Activated CD4-positive, alpha-beta T cell treated with anti-CD3 and anti-CD28 coated beads, Interleukin-2, Interleukin-6, amounts not matched to agents 100 ng/mL and 50 ng/mL, durations not matched to agents 16 hours and 8 hours (primary cell): ENCODE results near the gene S100P.

Experiments
- DNase-seq: peaks from one replicate; pipeline ENCODE4 v3.0.0-alpha.2; 2020

The S100P gene

GRCh38 chr4:6673660-6674499 is 19.8 kb upstream of the S100P start:
- peak; percentile 96 for DNase-seq

GRCh38 chr4:6674500-6675149 is 19.1 kb upstream of the S100P start:
- DNase-seq: peak; percentile 79

DNA sequence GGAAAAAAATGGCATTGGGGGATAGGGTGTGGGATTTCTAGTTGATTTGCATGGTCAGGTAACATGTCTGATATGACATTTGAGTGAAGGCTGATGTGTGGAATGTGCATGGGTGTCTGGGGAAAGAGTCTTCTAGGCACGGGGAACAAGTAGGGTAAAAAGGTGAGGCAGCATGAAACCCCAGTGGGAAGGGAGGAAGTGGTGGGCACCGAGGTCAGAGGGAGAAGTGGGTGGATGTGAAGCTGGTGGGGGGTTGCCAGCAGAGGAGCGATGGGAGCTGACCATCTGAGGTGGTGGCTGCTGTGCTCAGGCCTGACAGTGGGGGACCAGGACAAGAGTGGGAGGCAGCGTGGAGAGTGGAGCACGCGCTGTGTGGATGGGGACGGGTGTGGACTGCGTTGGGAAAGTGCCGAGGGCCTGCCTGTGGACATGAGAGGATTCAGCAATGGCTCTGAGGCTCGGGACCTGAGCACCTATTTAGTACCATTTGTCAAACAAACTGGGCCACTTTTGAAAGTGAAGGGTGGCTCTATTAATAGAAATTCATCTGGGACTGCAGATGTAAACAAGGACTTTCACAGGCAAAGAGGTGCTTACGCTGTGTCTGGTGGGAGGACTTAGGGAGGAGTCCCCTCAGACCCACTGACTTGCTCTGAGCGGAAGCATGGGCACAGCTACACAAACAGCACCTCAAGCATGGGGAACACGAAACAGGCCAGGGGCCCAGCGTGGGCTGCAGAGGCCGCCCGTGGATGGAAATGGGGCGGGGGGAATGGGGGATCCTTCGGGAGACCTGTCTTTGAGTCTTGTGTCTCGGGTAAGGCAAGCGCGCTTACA is 16.7 kb upstream of the S100P start:
- DNase-seq: no peak

GRCh38 chr4:6680372-6681034 is 13.2 kb upstream of the S100P start:
- no peak for DNase-seq

DNA sequence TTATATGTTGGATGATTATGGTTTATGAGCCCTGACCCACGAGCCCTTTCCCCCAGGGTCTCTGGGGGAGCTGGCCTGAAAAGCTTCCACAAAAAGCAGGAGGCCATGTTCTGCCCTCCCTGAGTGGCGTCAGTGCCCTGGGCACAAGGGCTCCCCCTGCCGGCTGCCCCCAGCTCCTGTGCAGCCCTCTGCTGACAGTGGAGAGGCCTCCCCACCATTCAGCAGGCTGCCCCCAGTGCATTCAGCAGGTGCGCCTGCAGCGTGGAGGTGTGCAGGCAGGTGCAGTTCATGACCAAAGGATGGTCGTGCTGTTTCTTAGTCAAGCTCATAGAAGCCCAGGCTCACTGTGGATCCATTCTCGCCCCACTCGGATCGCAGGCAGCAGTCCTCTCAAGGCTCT is 12.5 kb upstream of the S100P start:
- no peak for DNase-seq

GRCh38 chr4:6682862-6683590 is 10.7 kb upstream of the S100P start:
- DNase-seq: no peak

- no peak for DNase-seq
Observed at GRCh38 chr4:6684656-6685055, 9.0 kb upstream of the S100P start.

GRCh38 chr4:6686104-6686787 is 7.4 kb upstream of the S100P start:
- DNase-seq: no peak

- no peak for DNase-seq
Observed at GRCh38 chr4:6687947-6688878, 5.5 kb upstream of the S100P start.

GRCh38 chr4:6688879-6689505 is 4.7 kb upstream of the S100P start:
- peak; percentile 91 for DNase-seq

- DNase-seq: no peak
Observed at GRCh38 chr4:6689506-6689960, 4.1 kb upstream of the S100P start.

DNA sequence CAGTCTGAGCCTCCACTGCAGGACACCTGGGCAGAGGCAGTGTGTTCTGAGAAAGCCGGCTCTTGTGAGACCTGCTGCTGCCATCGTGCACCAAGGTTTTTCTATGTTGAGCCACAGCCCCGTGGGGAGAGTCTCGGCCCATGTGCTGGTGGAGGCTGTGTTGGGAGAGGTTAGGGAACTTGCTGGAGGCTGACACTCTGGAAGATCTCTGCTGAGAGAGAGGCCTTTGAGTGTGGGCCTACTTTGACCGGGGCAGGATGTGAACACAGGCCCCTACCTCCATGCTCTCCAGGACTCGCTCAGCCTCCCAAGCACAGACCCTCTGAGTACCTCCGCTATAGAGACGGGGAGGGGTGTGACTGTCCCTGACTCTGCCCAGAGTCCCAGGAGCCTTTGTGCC is 1.3 kb upstream of the S100P start:
- DNase-seq: no peak

DNA sequence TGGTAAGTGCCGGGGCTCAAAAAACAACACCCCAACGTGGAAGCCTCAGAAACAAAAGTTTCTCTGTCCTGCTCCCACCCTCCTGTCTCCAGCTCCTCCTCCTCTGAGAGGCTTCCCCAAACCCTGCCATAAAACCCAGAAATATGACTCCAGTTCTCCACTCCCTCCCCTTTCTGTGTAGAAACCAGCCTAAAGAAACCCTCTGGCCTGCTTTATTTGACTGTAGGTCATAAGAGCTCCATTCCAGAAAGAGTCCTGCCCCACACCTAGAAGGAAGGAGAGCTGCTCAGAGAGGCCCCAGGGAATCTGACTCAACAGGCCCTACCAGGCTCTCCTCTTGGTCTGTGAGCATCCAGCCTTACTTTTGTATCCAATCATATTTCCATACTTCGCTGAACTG is 872 bp upstream of the S100P start:
- no peak for DNase-seq

DNA sequence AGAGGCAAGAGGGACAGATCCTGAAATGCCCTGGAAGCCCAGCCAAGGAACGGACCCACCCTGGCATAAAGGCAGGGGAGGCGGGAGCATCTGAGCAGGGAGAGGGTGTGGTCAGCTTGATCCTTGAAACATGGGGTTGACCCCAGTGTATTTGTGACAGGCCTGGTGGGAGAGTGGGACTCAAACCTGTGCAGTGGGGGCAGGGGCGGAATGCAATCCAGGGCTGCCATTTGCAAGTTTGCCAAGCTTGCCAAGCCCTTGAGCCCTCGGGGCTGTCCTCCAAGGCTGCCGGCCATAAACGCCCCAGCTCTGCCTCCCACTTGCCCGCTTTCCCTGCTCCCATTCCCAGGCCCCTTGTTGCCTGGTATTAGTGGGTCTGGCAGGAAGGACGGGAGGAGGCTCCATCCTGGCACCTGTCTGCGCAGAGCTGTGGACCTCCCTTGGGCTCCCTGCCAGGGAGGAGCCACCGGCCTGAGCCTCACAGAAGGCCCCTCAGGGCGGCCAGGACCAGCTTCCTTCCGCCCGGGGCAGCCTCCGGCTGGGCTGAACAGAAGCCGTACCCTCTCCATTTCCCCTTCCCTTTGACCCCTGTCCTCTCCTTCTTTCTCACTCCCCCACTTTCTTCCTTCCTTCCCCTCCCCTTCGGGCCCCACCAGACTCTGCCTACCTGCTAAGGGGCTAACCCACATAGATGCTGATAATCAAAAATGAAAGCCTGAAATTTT is 661 bp downstream of the S100P start:
- peak; percentile 58 for DNase-seq

DNA sequence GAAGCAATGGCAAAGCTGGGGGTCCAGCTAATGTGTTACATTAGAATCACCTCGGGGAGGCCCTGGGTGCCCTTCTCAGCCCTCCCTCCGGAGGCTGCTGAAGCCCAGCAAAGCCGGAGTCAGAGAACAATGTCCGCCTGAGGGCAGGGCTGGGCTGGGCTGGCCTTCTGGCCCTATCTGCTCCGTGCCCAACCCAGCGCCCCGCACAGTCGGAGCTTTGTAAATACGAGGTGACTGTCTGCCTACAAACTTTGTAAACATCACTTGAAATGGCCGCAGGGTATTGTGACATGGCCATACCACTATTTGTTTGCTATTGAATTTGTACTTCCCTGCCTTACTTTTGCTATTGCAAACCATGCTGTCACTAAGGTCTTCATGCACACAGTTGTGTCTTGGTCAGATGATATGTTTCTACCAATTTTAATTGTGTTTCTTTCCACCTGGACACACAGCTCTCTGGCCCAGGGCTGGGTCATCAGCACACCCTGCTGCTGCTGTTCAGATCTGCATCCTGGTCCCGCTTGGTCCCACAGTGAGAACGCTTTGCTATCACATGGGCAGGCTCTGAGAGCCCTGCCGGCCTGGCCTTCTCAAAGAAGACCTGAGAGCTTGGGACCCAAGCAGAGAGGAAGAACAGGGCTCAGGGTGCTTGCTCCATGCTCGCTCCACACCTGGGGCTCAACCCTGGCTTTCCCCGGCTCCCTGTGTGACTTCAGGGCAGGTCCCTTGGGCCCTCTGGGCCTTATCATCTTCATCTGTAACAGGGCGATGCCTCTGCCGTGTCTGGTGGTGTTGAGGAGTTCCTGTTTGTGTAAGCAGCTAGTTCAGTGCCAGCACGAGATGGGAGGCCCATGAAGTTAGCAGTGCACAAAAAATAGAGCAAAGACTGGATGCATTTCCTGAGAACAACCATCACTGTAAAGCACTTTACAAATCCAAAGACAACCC is 2.3 kb downstream of the S100P start:
- DNase-seq: peak; percentile 81

GRCh38 chr4:6696611-6697010 is 2.9 kb downstream of the S100P start:
- no peak for DNase-seq

DNA sequence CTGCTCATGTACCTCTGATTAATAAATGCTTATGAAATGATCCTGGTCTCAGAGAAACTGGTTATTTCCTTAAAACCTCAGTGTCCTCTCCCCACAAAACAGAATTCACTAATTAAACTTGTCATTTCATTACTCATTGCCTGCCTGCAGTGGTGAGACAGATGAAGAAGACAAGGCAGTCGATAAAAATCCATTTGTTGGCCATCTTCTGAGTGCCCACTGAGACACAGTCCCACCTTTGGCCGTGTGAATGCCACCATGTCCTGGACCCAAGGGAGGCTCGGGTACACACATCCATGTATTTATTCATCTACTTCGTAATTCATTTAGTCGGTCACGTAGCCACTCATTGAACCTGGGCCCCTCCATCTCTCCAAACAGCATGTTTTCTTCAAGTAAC is 3.5 kb downstream of the S100P start:
- no peak for DNase-seq

GRCh38 chr4:6699388-6699787 is 5.7 kb downstream of the S100P start:
- DNase-seq: no peak
